Panc1 (cell line): ENCODE results near the gene RBMS1. TPM values are rescaled to one million over a fixed set of nuclear protein-coding genes. Genes with fewer than 3 reads are reported as not detected.

Source experiments
- ATAC-seq: fragments of 200-7000 bp; cut with Tn5 transposase; 2 replicates; pipeline ENCODE4 v1.9.1; 2020; ENCODE audit warnings: mild to moderate bottlenecking, moderate library complexity
- BruUV-seq: library from RNA; stranded (reverse); fragments of 400-500 nt; replicated peaks from 2 replicates; lab custom pipeline; 2021; lab: Mats Ljungman, UMichigan
- CTCF ChIA-PET: fragments of 300-600 bp; sonication (Branson Sonifier 250); formaldehyde crosslinking; loops from one replicate; lab custom pipeline; 2022; ENCODE audit warnings: antibody characterized with exemption; lab: Charles Lee
- POLR2A ChIA-PET: fragments of 300-600 bp; sonication (Branson Sonifier 250); formaldehyde crosslinking; loops from one replicate; lab custom pipeline; 2022; ENCODE audit warnings: antibody characterized with exemption; lab: Charles Lee
- DNase-seq: peaks from one replicate; pipeline ENCODE4 v3.0.0-alpha.2; 2010; ENCODE audit warnings: low read depth, low spot score
- H3K27ac ChIP-seq: 2 replicates; pipeline ENCODE4 v1.5.1; 2011; ENCODE audit warnings: mild to moderate bottlenecking, low read length, inconsistent platforms
- H3K27me3 ChIP-seq: fragments of 200-500 bp; sonication (Bioruptor generic); 2 replicates; pipeline ENCODE4 v1.6.0; 2014; ENCODE audit warnings: low read length, inconsistent platforms; ENCODE audit not compliant: control insufficient read depth, insufficient read depth
- H3K36me3 ChIP-seq: fragments of 200-500 bp; sonication (Bioruptor generic); 2 replicates; pipeline ENCODE4 v1.5.1; 2014; ENCODE audit warnings: inconsistent platforms, mild to moderate bottlenecking, low read length, moderate library complexity; ENCODE audit not compliant: control insufficient read depth, insufficient read depth
- H3K4me1 ChIP-seq: 2 replicates; pipeline ENCODE4 v1.5.1; 2011; ENCODE audit warnings: inconsistent platforms, mild to moderate bottlenecking, low read length, moderate library complexity; ENCODE audit not compliant: control insufficient read depth, insufficient read depth
- H3K4me3 ChIP-seq, 2 experiments: 2 replicates each; pipeline ENCODE4 v1.5.1; 2011 to 2012; ENCODE audit warnings: low read depth in 2 of 2, low read length in 2 of 2, mild to moderate bottlenecking in 2 of 2, inconsistent platforms in 1 of 2, moderate library complexity in 1 of 2
- H3K9me3 ChIP-seq: fragments of 200-500 bp; sonication (Bioruptor generic); 2 replicates; pipeline ENCODE4 v1.5.1; 2014; ENCODE audit warnings: low read depth, mild to moderate bottlenecking, inconsistent platforms, low read length, moderate library complexity; ENCODE audit not compliant: control insufficient read depth, insufficient read depth
- POLR2AphosphoS5 ChIP-seq: IDR thresholded peaks from 2 replicates; pipeline ENCODE4 v1.6.1; 2012; ENCODE audit warnings: mild to moderate bottlenecking, low read depth, low read length, moderate library complexity
- SIN3A ChIP-seq: IDR thresholded peaks from 2 replicates; pipeline ENCODE4 v1.6.1; 2012; ENCODE audit warnings: low read depth, mild to moderate bottlenecking, low read length, moderate library complexity, borderline replicate concordance; ENCODE audit not compliant: insufficient read depth
- TCF7L2 ChIP-seq: IDR thresholded peaks from 2 replicates; pipeline ENCODE4 v1.6.1; 2011; ENCODE audit warnings: mild to moderate bottlenecking, low read depth, low read length, inconsistent platforms
- in situ Hi-C: cut with HindIII; loops from 2 replicates; pipeline ENCODE4 v1.10.0; 2016; ENCODE audit warnings: low sequenced_read_pairs, low pct_unique_long_range_greater_than_20kb
- intact Hi-C: fragments of 100-400 bp; cut with micrococcal nuclease; formaldehyde crosslinking; loops from one replicate; pipeline ENCODE4 v1.10.0; 2022; ENCODE audit not compliant: unreplicated experiment
- total RNA-seq: library from RNA; stranded (reverse); gene quantifications from one replicate; pipeline ENCODE4 v1.2.1, GENCODE V29; 2021; ENCODE audit not compliant: unreplicated experiment
- TF ChIP-seq, protein P1 (sequence below): fragments of 450-650 bp; IDR thresholded peaks from 2 replicates; pipeline ENCODE4 v1.5.1; 2017; ENCODE audit warnings: mild to moderate bottlenecking
- TF ChIP-seq, protein P2 (sequence below), 2 experiments: IDR thresholded peaks; 2 replicates each; pipeline ENCODE4 v1.6.1; 2011 to 2012; ENCODE audit warnings: low read depth in 2 of 2, control low read depth in 1 of 2, low read length in 1 of 2, mild to moderate bottlenecking in 1 of 2, moderate library complexity in 1 of 2; ENCODE audit not compliant: insufficient read depth in 1 of 2

RBMS1 gene
- total RNA-seq, 1 experiment from 2014 or later, result 67.0 TPM

DNA sequence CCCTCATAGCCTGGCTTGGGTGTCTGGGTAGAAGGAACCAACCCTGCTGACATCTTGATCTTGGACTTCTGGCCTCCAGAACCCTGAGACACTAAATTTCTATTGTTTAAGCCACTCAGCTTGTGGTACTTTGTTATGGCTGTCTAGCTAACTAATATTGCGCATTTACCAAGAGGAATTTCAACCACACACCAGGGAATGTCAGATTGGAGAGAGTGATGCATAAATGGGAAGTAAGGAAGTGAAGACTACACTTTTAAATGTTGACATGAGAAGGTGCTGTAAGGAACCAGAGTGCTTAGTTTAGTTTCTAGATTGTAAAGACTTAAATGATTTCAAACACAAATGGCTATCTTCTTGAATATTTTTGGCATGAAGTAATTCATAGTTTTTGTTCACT lies 194.6 kb downstream of the RBMS1 start:
- in situ Hi-C loops (no loop called here), intact Hi-C loops (no loop called here)
- Histone ChIP-seq H3K9me3 (no peaks in the 10 kb centered on the region; the same call in 1 of the 2 replicates), H3K4me3 (no peak overlapping the region), H3K27me3 (no peaks in the 10 kb centered on the region), H3K27ac (no peak overlapping the region), H3K4me1 (no peaks in the 10 kb centered on the region), H3K36me3 (peaks cover 8% of the 10 kb centered on the region; the same call in 1 of the 2 replicates)
- POLR2A ChIA-PET, result no interaction called here
- TF ChIP-seq SIN3A (no peak), POLR2AphosphoS5 (no peak), TCF7L2 (no peak)
- TF ChIP-seq, protein P1, sequence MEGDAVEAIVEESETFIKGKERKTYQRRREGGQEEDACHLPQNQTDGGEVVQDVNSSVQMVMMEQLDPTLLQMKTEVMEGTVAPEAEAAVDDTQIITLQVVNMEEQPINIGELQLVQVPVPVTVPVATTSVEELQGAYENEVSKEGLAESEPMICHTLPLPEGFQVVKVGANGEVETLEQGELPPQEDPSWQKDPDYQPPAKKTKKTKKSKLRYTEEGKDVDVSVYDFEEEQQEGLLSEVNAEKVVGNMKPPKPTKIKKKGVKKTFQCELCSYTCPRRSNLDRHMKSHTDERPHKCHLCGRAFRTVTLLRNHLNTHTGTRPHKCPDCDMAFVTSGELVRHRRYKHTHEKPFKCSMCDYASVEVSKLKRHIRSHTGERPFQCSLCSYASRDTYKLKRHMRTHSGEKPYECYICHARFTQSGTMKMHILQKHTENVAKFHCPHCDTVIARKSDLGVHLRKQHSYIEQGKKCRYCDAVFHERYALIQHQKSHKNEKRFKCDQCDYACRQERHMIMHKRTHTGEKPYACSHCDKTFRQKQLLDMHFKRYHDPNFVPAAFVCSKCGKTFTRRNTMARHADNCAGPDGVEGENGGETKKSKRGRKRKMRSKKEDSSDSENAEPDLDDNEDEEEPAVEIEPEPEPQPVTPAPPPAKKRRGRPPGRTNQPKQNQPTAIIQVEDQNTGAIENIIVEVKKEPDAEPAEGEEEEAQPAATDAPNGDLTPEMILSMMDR, result no peak
- TF ChIP-seq, protein P2, sequence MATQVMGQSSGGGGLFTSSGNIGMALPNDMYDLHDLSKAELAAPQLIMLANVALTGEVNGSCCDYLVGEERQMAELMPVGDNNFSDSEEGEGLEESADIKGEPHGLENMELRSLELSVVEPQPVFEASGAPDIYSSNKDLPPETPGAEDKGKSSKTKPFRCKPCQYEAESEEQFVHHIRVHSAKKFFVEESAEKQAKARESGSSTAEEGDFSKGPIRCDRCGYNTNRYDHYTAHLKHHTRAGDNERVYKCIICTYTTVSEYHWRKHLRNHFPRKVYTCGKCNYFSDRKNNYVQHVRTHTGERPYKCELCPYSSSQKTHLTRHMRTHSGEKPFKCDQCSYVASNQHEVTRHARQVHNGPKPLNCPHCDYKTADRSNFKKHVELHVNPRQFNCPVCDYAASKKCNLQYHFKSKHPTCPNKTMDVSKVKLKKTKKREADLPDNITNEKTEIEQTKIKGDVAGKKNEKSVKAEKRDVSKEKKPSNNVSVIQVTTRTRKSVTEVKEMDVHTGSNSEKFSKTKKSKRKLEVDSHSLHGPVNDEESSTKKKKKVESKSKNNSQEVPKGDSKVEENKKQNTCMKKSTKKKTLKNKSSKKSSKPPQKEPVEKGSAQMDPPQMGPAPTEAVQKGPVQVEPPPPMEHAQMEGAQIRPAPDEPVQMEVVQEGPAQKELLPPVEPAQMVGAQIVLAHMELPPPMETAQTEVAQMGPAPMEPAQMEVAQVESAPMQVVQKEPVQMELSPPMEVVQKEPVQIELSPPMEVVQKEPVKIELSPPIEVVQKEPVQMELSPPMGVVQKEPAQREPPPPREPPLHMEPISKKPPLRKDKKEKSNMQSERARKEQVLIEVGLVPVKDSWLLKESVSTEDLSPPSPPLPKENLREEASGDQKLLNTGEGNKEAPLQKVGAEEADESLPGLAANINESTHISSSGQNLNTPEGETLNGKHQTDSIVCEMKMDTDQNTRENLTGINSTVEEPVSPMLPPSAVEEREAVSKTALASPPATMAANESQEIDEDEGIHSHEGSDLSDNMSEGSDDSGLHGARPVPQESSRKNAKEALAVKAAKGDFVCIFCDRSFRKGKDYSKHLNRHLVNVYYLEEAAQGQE (IDR thresholded peaks at IDR 0.05; ENCODE audit: insufficient read depth in 1 of 2, low read depth in 2 of 2, low read length in 1 of 2), result no peak
- no TSS peak for BruUV-seq
- DNase-seq (no peak), ATAC-seq (no peak)
- CTCF ChIA-PET, result no interaction called here

DNA sequence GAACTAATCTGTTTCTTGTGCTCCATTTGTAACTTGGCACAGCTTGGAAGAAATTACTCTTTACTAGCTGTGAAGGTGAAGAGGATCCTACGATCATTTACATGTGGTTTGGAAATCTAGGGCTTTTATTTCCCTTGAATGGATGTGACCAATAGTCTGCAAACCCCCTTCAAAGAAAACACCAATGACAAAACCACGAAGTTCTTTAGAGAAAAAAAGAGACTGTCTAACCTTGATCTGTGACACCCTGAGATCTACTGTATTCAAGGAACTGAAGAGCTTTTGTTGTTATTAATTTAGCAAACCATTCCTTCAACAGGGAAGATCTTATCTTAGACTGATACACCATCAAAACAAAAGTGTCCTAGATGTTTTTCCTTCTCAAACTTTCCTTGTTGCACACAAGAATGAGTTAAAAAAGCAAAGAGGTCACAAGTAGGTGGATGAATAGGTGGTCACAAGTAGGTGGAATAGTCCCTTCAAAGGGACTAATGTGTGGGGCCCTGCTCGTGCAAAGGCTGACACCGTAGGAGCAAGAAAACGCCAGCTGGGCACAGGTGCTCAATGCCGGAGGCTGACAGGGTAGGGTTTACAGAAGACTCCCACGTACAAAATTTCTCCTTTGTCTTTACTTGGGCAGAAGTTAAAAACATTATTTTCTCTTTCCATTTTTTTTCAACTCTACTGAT lies 197.9 kb downstream of the RBMS1 start:
- Histone ChIP-seq H3K4me3 (no peak overlapping the region), H3K27me3 (no peaks in the 10 kb centered on the region), H3K36me3 (peaks cover 3% of the 10 kb centered on the region; the same call in 1 of the 2 replicates), H3K4me1 (no peaks in the 10 kb centered on the region), H3K27ac (no peak overlapping the region), H3K9me3 (no peaks in the 10 kb centered on the region)
- no peak for ATAC-seq
- in situ Hi-C loops (no loop called here), intact Hi-C loops (no loop called here)
- POLR2A ChIA-PET, result no interaction called here
- no peak for DNase-seq
- TF ChIP-seq POLR2AphosphoS5, result no peak
- TF ChIP-seq TCF7L2, result no peak
- TF ChIP-seq, protein P1, result no peak
- no peak for TF ChIP-seq SIN3A
- TF ChIP-seq, protein P2 (IDR thresholded peaks at IDR 0.05; ENCODE audit: insufficient read depth in 1 of 2, low read depth in 2 of 2, low read length in 1 of 2), result no peak
- BruUV-seq, result no TSS peak
- CTCF ChIA-PET, result interaction anchor here (0.7 kb wide), 1 partner anchor 697 kb away, joined by 4 read pairs; no protein-coding TSS in a partner anchor
